Retinal pigment epithelial cell (primary cell): ENCODE data around the gene SDF4.

Experiments used
- DNase-seq: peaks from one replicate; pipeline ENCODE4 v3.0.0-alpha.2; 2010; ENCODE audit warnings: low read depth
- H3K4me3 ChIP-seq: 2 replicates; pipeline ENCODE4 v1.5.1; 2011; ENCODE audit warnings: mild to moderate bottlenecking, low read length, control low read depth, moderate library complexity
- CTCF ChIP-seq: conservative IDR thresholded peaks from 2 replicates; pipeline ENCODE4 v1.5.1; 2011; ENCODE audit warnings: low read depth, low read length, control low read depth, inconsistent platforms

Gene SDF4

DNA sequence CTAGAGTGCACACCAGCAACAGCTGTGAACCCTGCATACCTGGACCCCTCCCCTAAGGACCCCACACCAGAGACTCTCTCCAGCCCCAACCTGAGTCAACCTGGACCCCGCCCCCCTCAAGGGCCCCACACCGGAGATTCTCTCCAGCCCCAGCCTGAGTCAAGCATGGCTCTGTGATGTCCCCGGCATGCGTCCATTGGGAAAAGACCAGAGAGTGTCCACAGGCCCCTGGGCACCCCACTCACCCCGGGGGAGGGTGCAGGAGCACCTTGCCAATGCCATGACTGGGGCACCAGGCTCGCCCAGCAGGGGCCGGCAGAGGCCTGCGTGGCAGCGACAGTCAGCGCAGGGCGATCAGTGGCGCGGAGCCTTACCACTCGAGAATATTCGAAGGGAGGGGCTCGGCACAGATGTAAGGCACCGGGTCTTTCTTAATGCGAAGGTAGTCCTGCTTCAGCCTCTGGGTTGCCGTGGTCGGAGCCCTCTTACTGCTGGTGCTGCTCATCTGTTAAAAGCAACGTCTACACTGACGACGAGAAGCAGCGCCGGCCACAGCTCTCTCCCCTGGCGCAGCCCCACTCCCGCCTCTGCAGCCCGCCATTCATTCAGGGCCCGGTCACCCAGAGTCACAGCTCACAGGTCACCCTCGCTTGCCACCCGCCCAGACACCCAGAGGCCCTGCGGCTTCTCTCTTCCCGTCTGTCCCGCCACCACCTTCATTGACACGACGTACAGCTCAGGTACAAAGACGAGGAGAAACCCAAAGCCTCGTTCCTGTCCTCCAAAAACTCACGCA is 35.9 kb upstream of the SDF4 start:
- DNase-seq, result no peak
- no peak for TF ChIP-seq CTCF
- no peak overlapping the region for H3K4me3 ChIP-seq

DNA sequence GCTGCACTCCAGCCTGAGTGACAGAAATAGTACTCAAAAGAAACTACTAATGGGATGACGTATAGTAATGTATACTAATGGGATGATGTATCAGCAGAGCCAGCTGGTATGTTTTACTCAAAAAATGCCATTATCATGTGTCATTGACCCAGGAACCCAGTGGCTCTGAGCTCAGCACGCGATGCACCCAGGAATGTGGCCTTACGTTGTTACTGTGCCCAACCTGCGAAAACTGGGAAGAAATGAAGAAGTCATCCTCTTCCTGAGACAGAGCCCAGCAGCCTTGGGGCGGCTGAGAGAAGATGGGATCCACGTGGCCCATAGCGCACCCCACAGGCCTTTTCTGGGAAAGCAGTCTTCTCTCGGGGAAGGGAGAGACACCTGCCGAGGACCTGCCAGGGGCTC is 33.1 kb upstream of the SDF4 start:
- DNase-seq, result peak; percentile 88

GRCh38 chr1:1264026-1264425 is 32.2 kb upstream of the SDF4 start:
- no peak for DNase-seq
- TF ChIP-seq CTCF, result no peak
- no peak overlapping the region for H3K4me3 ChIP-seq

More for the DNA sequence above, 33.1 kb upstream of the SDF4 start:
- no peak overlapping the region for H3K4me3 ChIP-seq
- peak; percentile 53 for TF ChIP-seq CTCF

- no peak for TF ChIP-seq CTCF
- DNase-seq, result no peak
- H3K4me3 ChIP-seq, result no peak overlapping the region
Measured at GRCh38 chr1:1262758-1263157, 31.0 kb upstream of the SDF4 start.

GRCh38 chr1:1262071-1262470 is 30.3 kb upstream of the SDF4 start:
- DNase-seq, result no peak
- no peak for TF ChIP-seq CTCF
- no peak overlapping the region for H3K4me3 ChIP-seq

- no peak for DNase-seq
- no peak overlapping the region for H3K4me3 ChIP-seq
- TF ChIP-seq CTCF, result no peak
Measured at GRCh38 chr1:1260843-1261560, 29.2 kb upstream of the SDF4 start.
